ENCODE data around the gene CASP10.
"Not testable (repeated sequence)": the region's sequence is repeated elsewhere in the genome, so short reads cannot be mapped to it uniquely, and the experiment has no call there.

CASP10 gene

GRCh38 chr2:201174687-201175086 is 8.3 kb upstream of the CASP10 start:
- H3K4me1 Mint-ChIP-seq (ENCODE audit: low read depth), result peaks cover 13% of the 10 kb centered on the region
- H3K9me3 Mint-ChIP-seq, result no peaks in the 10 kb centered on the region
- no peak overlapping the region for H3K4me3 Mint-ChIP-seq
- H3K27me3 Mint-ChIP-seq (ENCODE audit: low read depth), result no peaks in the 10 kb centered on the region
- H3K27ac Mint-ChIP-seq, result peak overlapping the region; percentile 8
- no peaks in the 10 kb centered on the region for H3K36me3 Mint-ChIP-seq (ENCODE audit: low read depth)

- H3K27ac Mint-ChIP-seq, result no peak overlapping the region
- peaks cover 18% of the 10 kb centered on the region for H3K4me1 Mint-ChIP-seq (ENCODE audit: low read depth)
- H3K27me3 Mint-ChIP-seq (ENCODE audit: low read depth), result no peaks in the 10 kb centered on the region
- no peak overlapping the region for H3K4me3 Mint-ChIP-seq
- no peaks in the 10 kb centered on the region for H3K36me3 Mint-ChIP-seq (ENCODE audit: low read depth)
- H3K9me3 Mint-ChIP-seq, result peaks cover 3% of the 10 kb centered on the region
These were observed 6.9 kb upstream of the CASP10 start for GRCh38 chr2:201176081-201176481.

- peaks cover 6% of the 10 kb centered on the region for H3K36me3 Mint-ChIP-seq (ENCODE audit: low read depth)
- no peaks in the 10 kb centered on the region for H3K27me3 Mint-ChIP-seq (ENCODE audit: low read depth)
- H3K27ac Mint-ChIP-seq, result no peak overlapping the region
- H3K9me3 Mint-ChIP-seq, result peaks cover 3% of the 10 kb centered on the region
- peaks cover 39% of the 10 kb centered on the region for H3K4me1 Mint-ChIP-seq (ENCODE audit: low read depth)
- H3K4me3 Mint-ChIP-seq, result no peak overlapping the region
These were observed 2.9 kb upstream of the CASP10 start for GRCh38 chr2:201180010-201180409.

GRCh38 chr2:201183365-201183727 is 405 bp downstream of the CASP10 start:
- H3K4me3 Mint-ChIP-seq, result peak overlapping the region; percentile 98
- H3K4me1 Mint-ChIP-seq (ENCODE audit: low read depth), result peaks cover 54% of the 10 kb centered on the region
- H3K27me3 Mint-ChIP-seq (ENCODE audit: low read depth), result no peaks in the 10 kb centered on the region
- H3K27ac Mint-ChIP-seq, result peak overlapping the region; percentile 98
- H3K9me3 Mint-ChIP-seq, result peaks cover 5% of the 10 kb centered on the region
- peaks cover 31% of the 10 kb centered on the region for H3K36me3 Mint-ChIP-seq (ENCODE audit: low read depth)

DNA sequence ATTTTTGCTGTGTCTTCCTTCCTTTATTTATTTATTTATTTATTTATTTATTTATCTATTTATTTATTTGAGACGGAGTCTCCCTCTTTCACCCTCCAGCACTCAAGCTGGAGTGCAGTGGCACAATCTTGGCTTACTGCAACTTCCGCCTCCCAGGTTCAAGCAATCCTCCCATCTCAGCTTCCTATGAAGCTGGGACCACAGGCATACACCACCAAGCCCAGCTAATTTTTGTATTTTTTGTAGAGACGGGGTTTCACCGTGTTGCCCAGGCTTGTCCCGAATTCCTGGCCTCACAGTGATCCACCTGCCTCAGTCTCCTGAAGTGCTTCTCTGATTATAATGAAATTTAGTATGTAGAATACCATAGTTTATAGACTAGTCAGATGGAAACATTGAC is 894 bp downstream of the CASP10 start:
- Mint-ChIP-seq H3K4me3 (peak overlapping the region; percentile 98), H3K36me3 (ENCODE audit: low read depth) (peaks cover 34% of the 10 kb centered on the region), H3K27ac (peak overlapping the region; percentile 91), H3K4me1 (ENCODE audit: low read depth) (peaks cover 57% of the 10 kb centered on the region)
- H3K9me3 Mint-ChIP-seq; H3K27me3 Mint-ChIP-seq (ENCODE audit: low read depth): not testable (repeated sequence)

- peak overlapping the region; percentile 91 for H3K27ac Mint-ChIP-seq
- peak overlapping the region; percentile 98 for H3K4me3 Mint-ChIP-seq
- peaks cover 57% of the 10 kb centered on the region for H3K4me1 Mint-ChIP-seq (ENCODE audit: low read depth)
- H3K36me3 Mint-ChIP-seq (ENCODE audit: low read depth), result peaks cover 34% of the 10 kb centered on the region
- H3K27me3 Mint-ChIP-seq (ENCODE audit: low read depth); H3K9me3 Mint-ChIP-seq: not testable (repeated sequence)
These were observed 1.3 kb downstream of the CASP10 start for GRCh38 chr2:201184248-201184647.

GRCh38 chr2:201185863-201186262 is 2.9 kb downstream of the CASP10 start:
- Mint-ChIP-seq H3K4me3 (peak overlapping the region; percentile 98), H3K27me3 (ENCODE audit: low read depth) (no peaks in the 10 kb centered on the region), H3K27ac (peak overlapping the region; percentile 36), H3K9me3 (peaks cover 4% of the 10 kb centered on the region), H3K36me3 (ENCODE audit: low read depth) (peaks cover 40% of the 10 kb centered on the region), H3K4me1 (ENCODE audit: low read depth) (peaks cover 58% of the 10 kb centered on the region)

DNA sequence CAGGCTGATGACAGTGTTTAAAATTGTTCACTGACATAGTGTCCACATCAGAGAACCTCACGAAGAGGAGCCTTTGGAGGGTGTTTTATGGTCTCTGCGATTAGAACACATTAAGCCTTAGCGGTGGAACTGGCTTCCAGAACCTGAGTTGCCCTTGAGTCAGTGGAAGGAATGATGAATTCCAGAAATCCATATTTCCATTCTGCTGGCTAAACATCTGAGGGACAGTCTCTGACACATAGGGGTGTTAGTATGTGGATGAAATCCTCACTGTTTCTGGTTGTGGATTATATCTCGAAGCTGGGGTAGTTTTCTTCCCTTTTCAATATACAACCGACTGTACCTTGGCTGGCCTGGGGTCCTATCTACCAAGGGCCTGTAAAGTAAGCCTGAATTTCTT is 4.0 kb downstream of the CASP10 start:
- Mint-ChIP-seq H3K27me3 (ENCODE audit: low read depth) (no peaks in the 10 kb centered on the region), H3K9me3 (peaks cover 4% of the 10 kb centered on the region), H3K36me3 (ENCODE audit: low read depth) (peaks cover 47% of the 10 kb centered on the region), H3K27ac (no peak overlapping the region), H3K4me3 (no peak overlapping the region), H3K4me1 (ENCODE audit: low read depth) (peaks cover 66% of the 10 kb centered on the region)

DNA sequence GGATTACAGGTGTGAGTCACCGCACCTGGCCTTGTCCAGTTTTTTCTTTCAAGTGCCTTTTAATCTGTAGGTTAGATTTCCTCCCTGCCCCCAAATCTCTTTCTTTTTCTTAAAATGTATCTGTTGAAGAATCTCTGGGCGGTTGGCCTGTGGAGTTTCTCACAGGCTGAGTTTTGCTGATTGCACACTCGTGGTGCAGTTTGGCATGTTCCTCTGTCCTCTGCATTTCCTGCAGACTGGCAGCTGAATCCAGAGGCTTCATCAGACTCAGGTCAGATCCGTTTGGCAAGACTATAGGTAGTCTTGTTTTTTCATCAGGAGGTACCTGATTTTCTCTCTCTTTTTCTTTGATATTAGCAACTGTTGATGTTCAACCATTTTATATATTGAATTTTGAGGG is 5.5 kb downstream of the CASP10 start:
- Mint-ChIP-seq H3K4me1 (ENCODE audit: low read depth) (peaks cover 66% of the 10 kb centered on the region), H3K27ac (no peak overlapping the region), H3K27me3 (ENCODE audit: low read depth) (no peaks in the 10 kb centered on the region), H3K36me3 (ENCODE audit: low read depth) (peaks cover 48% of the 10 kb centered on the region), H3K9me3 (peaks cover 4% of the 10 kb centered on the region), H3K4me3 (no peak overlapping the region)

DNA sequence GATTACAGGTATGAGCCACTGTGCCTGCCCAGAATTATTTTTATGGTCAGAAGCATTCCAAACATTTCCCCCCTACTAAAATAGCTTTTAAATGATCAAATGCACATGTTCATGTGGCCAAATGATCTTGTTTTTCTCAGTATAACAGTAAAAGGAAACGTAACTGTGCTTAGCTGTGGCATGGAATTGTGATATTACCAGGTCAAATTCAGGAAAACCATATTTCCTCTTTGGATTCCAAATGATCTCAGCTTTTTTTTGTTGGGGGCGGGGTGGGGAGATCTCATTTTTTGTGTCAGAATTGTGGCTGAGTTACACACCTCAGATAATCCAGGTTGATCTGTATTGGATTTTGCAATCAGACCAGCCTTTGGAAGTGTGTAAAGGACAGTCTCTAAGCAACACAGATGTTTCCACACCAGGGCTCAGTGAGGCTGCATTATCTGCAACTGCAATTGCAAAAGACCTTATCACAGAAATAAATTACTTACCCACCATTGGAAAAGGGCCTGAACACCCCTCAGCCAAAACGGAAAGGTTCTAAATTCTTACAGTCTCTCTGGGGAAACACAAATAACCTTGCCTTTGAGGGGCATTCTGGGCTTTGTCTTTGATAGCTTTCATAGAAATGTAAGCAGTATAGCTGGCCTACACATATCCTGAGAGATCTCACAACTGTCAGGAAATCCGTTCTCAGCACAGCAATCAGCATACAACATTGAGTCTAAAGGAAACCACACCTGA is 8.4 kb downstream of the CASP10 start:
- H3K36me3 Mint-ChIP-seq (ENCODE audit: low read depth), result peaks cover 56% of the 10 kb centered on the region
- peak overlapping the region; percentile 84 for H3K27ac Mint-ChIP-seq
- H3K4me3 Mint-ChIP-seq, result peak overlapping the region; percentile 55

GRCh38 chr2:201194097-201194496 is 11.2 kb downstream of the CASP10 start:
- Mint-ChIP-seq H3K4me3 (peak overlapping the region; percentile 43), H3K4me1 (ENCODE audit: low read depth) (peaks cover 47% of the 10 kb centered on the region), H3K9me3 (no peaks in the 10 kb centered on the region), H3K27me3 (ENCODE audit: low read depth) (no peaks in the 10 kb centered on the region), H3K36me3 (ENCODE audit: low read depth) (peaks cover 55% of the 10 kb centered on the region), H3K27ac (peak overlapping the region; percentile 62)

More for the DNA sequence above, 8.4 kb downstream of the CASP10 start:
- Mint-ChIP-seq H3K9me3 (peaks cover 4% of the 10 kb centered on the region), H3K4me1 (ENCODE audit: low read depth) (peaks cover 56% of the 10 kb centered on the region), H3K27me3 (ENCODE audit: low read depth) (no peaks in the 10 kb centered on the region)

- H3K9me3 Mint-ChIP-seq, result no peaks in the 10 kb centered on the region
- H3K4me3 Mint-ChIP-seq, result no peak overlapping the region
- H3K4me1 Mint-ChIP-seq (ENCODE audit: low read depth), result peaks cover 44% of the 10 kb centered on the region
- no peaks in the 10 kb centered on the region for H3K27me3 Mint-ChIP-seq (ENCODE audit: low read depth)
- peaks cover 56% of the 10 kb centered on the region for H3K36me3 Mint-ChIP-seq (ENCODE audit: low read depth)
- no peak overlapping the region for H3K27ac Mint-ChIP-seq
These were observed 12.4 kb downstream of the CASP10 start for GRCh38 chr2:201195331-201195730.

DNA sequence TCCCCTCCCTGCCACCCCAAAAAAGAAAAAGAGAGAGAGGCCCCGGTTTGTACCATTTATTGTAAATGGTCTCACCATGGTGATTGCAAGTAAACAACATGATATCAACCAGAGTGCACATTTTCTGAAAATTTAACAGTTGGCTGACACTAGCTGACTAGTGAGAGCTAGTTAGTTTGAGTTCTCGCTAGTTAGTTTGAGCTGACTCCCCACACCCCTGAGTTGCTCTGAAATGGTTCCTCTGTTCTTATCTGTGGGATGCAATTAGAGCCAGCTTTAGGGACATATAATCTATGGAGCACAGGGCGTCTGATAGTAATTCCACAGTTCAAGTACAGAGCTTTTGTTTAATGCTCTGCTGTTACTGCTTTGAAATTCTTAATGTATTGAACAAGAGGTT is 13.1 kb downstream of the CASP10 start:
- peaks cover 55% of the 10 kb centered on the region for H3K36me3 Mint-ChIP-seq (ENCODE audit: low read depth)
- H3K4me1 Mint-ChIP-seq (ENCODE audit: low read depth), result peaks cover 41% of the 10 kb centered on the region
- no peaks in the 10 kb centered on the region for H3K9me3 Mint-ChIP-seq
- no peak overlapping the region for H3K4me3 Mint-ChIP-seq
- no peaks in the 10 kb centered on the region for H3K27me3 Mint-ChIP-seq (ENCODE audit: low read depth)
- H3K27ac Mint-ChIP-seq, result no peak overlapping the region

- H3K27ac Mint-ChIP-seq, result no peak overlapping the region
- peaks cover 36% of the 10 kb centered on the region for H3K4me1 Mint-ChIP-seq (ENCODE audit: low read depth)
- H3K4me3 Mint-ChIP-seq, result no peak overlapping the region
- peaks cover 50% of the 10 kb centered on the region for H3K36me3 Mint-ChIP-seq (ENCODE audit: low read depth)
- no peaks in the 10 kb centered on the region for H3K9me3 Mint-ChIP-seq
- H3K27me3 Mint-ChIP-seq (ENCODE audit: low read depth), result no peaks in the 10 kb centered on the region
These were observed 13.9 kb downstream of the CASP10 start for GRCh38 chr2:201196803-201197202.

DNA sequence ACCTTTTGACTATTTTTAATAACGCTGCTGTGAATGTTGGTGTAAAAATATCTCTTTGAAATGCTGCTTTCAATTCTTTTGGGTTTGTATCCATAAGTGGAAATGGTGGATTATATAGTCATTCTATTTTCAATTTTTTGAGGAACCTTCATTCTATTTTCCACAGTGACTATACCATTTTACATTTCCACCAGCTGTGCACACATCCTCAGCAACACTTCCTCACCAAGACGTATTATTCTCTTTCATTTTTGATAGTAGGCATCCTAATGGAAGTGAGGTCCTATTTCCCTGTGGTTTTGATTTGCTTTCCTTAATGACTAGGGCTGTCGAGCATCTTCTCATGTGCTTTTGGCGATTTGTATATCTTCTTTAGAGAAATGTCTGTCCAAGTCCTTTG is 14.8 kb downstream of the CASP10 start:
- no peaks in the 10 kb centered on the region for H3K9me3 Mint-ChIP-seq
- peaks cover 49% of the 10 kb centered on the region for H3K36me3 Mint-ChIP-seq (ENCODE audit: low read depth)
- H3K27me3 Mint-ChIP-seq (ENCODE audit: low read depth), result no peaks in the 10 kb centered on the region
- H3K4me3 Mint-ChIP-seq, result no peak overlapping the region
- peaks cover 27% of the 10 kb centered on the region for H3K4me1 Mint-ChIP-seq (ENCODE audit: low read depth)
- no peak overlapping the region for H3K27ac Mint-ChIP-seq
